NCI-H1092 (cell line): Measurements from ENCODE around the gene MSX2.

ENCODE experiments used
- DNase-seq: peaks from one replicate; lab custom pipeline; 2025; lab: John Stamatoyannopoulos, UW

Gene MSX2

DNA sequence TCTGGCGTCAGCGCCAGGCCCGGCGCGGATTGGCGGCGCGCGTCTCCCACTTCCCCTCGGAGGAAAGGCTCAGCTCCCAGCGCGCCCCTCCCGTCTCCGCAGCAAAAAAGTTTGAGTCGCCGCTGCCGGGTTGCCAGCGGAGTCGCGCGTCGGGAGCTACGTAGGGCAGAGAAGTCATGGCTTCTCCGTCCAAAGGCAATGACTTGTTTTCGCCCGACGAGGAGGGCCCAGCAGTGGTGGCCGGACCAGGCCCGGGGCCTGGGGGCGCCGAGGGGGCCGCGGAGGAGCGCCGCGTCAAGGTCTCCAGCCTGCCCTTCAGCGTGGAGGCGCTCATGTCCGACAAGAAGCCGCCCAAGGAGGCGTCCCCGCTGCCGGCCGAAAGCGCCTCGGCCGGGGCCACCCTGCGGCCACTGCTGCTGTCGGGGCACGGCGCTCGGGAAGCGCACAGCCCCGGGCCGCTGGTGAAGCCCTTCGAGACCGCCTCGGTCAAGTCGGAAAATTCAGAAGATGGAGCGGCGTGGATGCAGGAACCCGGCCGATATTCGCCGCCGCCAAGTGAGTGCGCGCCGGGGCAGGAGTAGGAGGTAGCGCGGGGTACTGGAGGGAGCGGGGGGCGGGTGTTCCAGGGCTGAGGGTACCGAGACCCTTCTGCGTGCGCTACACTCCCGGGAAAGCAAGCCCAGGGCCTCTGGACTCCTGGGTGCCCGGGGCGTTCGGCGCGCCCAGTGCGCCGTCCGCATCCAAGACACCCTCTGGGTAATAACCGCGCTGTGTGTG lies at the start of gene MSX2:
MSX2 (plus strand) TSS at position 99 of the 777 bp plus-strand sequence; CDS start at position 177, 78 bp downstream.
- DNase-seq: no peak

DNA sequence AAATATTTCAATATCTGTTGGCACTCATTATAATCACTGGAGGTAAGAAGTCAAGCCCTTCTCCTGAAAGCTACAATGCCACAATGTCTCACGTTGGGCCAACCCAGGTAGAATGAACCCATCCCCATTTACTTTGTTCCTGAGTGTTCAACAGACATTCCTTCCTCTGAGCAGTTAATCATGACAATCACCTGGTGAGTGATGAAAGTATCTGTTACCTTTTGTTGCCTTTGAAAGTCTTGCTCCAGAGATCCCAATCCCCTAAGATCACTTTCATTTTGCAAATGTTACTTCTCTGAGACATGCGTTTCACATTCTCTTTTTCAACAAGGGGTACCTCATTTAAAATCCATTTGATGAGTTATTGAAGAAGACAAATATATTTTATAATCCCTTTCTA lies 49.3 kb upstream of the MSX2 start:
- no peak for DNase-seq

DNA sequence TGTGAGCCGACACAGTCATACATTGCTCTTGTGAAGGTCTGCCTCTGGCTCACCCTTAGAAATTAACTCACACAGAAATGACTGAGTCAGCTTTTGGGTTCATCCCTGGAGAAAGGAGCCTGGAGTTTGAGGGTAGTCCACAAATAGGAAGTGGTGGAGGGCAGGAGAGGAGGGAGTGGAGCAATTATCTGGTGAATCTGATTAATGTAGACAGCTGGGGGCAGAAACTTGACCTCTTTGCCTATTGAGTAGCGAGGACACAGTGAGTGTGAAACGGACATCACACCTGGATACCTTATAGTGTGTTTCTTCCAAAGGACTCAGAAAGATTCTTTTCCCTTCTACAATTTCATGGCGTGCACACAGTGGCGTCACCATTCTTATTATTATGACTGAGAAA lies 48.5 kb upstream of the MSX2 start:
- no peak for DNase-seq

DNA sequence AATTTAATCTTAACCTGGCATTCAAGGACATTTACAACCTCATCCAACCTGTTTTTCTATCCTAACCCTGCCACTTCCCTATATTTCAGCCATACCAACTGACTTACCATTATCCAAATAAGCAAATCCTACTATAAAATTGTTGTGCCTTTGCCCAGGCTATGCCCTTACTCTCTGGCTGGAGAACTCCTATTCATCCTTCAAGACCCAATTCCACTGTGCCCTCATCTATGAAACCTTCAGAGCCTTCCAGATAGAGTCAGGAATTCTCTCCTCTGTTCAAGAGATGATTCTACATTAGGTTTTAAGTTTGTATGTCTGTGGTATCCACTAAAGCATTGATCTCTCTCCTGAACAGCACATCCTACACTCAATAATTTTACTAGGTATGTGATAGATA lies 46.3 kb upstream of the MSX2 start:
- DNase-seq: no peak

DNA sequence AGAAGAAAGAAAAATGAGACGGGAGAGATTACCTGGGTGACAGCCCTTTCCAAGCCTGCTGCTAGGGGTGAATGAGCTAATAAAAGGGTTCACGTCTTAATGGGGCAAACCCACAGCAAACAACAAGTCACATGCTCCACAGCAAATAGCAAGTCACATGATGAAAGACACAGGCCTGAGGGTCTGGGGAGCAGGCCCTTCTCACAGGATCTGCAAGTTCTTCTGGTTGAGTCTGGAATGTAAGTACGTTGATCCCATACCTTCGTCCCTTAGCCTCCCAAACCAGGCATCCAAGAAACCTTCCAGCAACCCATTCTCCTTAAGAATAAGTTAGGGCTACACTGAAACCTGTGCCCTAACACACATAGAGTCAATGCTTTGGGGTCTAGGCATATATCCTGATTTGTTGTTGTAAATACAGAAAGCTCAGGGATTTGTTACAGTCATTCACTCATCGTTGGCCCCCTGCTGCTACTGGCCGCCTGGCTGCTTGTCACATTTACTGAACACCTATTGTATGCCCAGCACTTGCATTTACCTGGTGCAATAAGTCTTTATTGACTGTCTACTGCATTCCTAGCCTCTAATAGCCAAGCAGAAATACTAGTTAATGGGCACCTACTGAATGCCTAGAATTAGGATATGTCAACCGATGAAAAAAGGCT lies 43.3 kb upstream of the MSX2 start:
- no peak for DNase-seq

DNA sequence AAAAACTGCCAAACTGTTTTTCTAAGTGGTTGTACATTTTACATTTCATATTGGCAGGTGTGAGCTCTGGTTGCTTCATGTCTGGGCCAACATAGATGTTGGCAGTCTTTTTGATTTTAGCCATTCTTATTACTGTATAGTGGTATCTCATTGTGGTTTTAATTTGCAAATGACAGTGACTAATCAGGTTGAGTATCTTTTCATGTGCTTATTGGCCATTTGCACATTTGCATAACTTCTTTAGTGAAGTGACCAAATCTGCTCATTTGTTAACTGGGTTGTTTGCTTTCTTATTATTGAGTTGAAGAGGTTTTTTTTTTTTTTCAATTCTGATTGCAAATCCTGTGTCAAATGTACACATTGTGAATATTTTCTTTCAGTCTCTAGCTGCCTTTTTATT lies 36.9 kb upstream of the MSX2 start:
- DNase-seq: no peak

DNA sequence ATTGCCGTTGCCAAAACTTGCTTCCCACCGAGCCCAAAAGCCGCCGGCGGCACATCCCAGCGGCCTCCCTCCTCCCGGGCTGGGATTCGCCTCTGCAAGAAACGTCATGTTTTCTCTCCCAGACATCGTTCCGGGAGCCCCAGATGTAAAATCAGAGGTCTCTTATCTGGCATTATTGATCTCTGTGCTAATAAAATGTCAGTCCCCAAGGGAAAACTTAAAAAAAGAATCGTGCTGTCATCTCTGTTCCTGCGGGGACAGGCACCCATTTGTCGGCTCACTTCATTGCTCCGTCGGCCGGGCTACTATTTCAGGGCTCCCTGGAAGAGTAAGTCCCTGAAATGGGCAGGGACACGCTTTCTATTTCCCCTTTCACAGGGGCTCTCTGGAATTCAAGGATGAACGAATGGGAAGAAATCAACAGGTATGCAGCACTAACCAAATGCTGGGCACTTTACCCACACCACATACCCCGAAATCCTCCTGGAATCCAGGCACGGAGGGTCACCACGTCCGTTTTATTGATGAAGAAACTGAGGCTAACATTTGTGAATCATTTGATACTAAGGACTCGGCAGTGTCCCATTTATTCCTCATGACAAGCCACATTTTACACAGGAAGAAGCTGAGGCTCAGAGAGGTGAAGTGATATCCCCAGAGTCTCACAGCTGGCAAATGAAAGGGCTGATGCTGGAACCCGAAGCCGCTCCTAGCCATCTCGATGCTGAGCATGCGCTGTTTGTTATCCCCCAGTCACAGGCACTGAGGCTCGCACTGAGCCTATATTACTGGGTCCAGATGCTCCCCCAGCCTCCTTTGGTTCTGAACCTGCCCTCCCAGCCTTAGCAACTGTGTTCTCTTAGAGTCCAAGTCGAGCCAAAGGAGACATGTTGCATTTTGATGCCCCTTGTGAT lies 35.7 kb upstream of the MSX2 start:
- DNase-seq: no peak

DNA sequence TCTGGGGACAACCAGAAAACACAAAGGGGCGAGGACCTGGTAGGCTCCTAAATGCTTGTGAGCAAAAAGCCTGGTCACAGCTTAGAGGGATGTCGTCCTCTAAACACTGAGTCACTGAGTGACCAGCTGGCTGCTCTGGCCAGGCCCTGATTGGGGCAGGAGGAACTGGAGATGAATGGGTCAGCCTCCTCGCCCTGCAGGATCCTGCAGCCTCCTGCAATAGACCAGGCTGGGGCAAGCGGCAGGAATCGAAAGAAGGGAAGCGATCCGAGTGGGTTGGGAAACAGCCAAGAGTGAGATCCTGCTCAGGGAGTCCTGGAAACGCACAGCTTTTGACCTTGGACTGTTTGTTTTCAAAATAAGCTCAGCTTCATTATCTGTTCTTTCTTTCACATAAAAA lies 34.1 kb upstream of the MSX2 start:
- no peak for DNase-seq

DNA sequence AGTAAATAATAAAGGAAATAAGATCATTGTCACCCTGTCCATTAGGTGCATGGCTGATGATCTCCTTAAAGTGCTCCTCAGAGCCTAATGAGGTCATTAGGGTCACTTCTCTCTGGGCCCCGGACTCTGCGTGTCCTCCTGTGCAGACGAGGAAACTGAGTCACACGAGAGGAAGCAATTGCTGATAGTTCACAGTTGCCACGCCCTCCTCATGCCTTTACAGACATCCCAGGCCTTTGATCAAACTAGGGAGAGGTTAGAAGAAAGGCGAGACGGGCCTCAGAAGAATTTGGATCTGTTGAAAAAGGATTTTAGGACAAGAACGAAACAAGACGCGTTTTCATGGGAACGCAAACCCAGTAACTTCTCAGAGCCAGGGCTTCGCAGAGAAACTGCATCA lies 32.0 kb upstream of the MSX2 start:
- no peak for DNase-seq

DNA sequence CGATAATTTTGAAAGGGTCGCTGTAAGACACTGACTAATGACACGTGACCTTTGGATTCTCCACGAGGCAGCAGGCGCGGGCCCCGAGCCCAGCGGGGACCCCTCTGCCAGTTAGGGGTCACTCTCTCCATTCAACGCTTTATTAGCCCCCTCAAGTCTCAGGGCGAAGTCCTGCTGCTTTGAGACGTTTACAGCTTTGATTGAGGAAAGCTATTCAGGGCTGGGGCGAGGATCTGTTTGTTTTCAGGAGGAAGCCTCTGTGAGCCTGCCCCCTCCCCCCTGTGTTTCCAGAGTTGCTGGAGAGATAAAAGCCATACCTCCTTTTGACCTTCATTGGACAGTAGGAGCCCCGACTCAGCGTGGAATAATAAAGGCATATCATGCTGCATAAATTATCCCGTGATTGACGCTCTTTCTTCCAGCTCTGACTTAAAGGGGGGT lies 31.4 kb upstream of the MSX2 start:
- no peak for DNase-seq

DNA sequence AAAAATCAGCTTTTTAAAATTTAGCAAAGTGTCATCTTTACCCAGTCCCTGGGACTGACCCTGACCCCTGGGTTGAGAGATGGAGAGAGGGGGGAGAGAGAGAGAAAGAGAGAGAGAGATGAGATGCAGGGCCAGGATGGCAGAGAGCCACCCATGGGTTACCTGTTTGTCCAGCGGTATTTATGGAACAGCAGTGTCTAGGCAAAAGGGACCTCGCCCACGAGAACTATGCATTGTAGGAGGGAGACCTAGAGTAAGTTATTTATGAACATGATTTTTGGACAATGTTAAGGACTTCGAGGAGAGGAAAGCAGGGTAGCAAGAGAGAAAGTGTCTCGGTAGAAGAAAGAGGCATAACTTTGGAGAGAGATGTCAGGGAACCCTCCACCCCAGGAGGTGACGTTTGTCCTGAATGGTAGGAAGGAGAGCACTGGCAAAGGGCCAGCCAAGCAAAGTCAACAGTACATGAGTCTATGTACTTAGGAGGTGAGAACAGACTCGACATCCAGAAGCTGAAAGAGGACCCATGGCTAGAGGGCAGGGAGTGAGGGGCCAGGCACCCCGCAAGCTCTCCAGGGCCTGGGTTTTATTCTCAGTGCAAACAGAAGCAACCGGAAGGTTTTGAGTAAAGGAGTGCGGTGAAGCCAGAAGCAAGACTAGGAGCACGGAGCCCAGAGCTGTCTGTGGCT lies 30.5 kb upstream of the MSX2 start:
- DNase-seq: no peak

DNA sequence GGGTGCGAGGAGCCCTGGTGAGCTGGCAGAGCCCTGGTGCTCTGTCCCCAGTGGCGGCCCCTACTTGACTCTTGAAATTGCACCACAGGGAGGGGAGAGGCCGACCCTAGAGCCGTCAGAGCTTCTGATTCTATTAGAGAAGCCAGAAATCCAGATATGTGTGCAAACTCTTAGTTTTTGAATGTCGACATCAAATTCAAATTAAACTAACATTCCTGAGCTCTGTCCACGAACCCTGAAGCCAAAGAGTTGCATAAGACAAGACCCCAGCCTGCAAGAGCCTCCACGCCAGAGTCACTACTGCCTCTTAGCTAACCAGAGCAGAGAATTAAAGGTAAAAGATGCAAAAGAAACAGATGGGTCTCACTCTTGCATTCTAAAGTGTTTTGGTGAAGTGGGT lies 29.8 kb upstream of the MSX2 start:
- no peak for DNase-seq

DNA sequence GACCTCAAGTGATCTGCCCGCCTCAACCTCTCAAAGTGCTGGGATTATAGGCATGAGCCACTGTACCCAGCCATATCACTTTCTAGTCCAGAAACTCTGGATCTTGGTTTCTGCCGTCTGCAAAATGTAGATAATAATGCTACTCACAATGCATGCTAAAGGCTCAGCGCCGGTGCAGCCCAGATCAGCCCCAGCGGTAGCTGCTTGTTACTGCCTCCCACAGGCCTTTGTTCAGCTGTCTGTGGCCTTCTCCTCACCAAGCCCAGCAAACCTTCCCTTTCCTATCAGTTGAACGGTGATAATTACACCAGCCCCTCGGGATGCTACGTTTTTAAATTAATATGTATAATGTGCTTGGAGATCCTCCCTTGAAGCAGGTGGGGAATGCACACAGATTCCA lies 26.2 kb upstream of the MSX2 start:
- DNase-seq: no peak

DNA sequence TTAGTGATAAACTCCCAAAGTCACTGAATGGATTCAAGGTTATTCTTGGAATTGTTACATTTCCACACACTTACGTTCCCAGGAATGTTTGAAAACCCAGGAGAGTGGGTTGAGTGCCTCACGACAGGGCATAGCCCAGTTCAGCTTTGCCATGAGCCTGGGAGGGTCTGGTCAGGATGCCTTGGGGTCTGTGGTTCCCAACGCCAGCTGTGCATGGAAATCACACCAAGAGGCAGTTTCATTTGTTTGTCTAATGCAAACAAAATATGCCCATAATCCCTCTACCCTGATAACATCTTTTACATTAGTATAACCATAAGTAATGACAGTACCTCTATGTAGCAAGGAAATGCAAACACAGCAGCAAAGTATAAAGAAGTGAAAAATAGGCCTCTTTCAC lies 25.3 kb upstream of the MSX2 start:
- no peak for DNase-seq

DNA sequence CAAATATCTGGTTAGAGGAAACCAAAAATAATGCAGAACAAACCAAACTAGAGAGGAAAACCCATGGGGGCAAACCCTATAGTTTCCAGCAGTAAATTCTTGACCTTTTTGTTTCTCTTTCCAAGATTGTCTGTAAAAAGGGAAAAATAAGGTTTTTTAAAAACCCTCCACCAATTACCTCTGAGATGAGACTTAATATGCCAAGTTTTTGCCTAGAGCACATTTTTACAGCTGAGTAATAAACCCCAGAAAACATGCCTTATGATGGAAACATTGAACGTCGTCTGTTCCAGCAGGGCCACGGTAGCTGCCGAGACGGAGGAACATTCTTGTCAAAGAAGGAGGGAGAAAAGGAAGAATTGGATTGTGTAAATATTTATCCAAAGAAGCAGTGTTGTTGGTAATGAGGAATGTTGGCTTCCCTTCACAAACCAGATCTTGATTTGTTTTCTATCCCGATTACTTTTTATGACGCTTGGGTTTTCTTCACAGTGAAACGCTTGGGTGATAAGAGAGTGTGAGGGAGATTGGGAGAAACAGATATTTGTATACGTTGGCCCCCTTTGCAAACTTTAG lies 17.3 kb upstream of the MSX2 start:
- no peak for DNase-seq

DNA sequence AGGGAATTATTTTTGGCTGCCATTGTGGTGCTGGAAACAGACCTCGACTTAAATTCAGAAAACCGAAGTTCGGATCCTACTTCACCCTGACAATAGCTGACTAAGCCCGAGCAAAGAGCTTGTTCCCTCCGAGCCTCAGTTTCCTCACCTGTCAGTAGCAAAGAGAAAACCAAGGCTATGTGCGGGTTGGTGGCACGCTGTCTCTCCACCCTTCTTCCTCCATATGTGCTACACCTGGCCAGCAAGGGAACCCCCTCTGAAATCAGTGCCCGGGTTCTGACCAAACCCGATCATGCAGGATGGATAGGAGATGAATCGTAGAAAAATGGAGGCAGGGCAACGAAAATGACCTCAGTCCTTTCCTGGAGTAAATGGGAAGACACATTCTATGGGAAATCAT lies 16.7 kb upstream of the MSX2 start:
- no peak for DNase-seq

DNA sequence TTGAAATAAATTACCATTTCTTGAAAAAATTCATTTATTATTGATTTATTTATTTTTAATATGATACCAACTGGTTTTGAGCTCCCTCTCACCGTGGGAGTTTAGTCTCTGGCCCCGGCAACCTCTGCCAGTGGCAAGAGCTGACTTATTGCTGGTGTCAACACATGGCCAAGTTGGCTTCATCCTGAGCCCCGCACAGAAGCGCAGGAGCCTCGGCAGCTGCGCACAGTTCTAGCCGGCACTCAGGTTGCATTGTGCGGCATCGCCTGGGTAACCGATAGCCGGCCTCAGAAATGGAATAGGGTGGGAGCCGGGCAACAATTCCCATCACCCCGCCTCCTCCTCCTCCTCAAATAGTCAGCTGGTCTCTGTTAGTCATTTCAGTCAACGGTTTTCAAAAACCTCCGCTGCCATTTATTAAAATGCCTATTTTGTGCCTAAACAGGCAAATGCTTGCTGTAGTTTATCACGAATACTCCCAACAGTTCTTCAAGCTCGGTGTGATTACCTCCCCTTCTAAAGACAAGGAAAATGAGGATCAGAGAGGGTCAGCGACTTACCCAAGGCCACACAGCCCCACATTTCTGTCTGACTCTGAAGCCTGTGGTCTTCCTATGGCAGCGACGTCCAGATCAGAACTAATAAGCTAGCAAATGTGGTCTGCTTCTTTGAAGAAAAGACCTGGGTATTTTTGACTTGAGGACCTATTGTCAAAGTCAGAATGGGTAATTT lies 15.7 kb upstream of the MSX2 start:
- no peak for DNase-seq

DNA sequence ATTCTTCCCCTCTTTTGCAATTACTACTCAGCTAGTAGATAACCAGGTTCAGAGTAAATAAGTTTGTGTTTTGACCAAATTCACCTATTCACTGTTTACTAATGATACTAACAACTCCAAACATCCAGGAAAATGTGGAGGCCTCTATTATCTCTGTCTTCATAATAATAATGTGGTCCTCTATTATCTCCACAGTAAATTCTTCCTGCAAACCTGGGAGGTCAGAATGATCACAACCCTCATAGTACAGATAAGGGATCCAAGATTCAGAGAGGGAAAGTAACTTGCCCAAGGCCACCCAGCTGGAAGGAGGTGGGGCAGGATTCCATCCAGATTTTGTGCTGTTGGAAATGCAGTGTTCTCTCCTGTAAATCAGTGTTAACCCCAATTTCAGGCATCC lies 9.6 kb upstream of the MSX2 start:
- no peak for DNase-seq

DNA sequence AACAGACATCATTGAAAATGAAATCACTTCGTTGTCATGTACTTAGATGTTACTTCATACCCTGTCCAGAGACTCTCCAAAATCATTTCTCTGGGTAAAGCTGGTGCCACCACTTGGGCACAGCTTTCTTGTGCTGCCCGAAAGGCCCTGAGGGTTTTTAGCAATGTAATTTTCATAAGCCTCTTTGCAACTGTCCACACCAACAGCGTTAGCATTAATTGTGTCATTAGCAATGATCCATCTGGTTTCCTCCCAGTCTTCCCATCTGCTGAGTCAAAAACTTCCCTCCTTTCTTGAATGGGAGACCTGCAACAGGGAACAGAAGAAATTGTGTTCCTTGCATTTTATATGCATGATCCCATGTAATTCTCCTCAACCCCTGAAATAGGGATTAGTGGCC lies 8.6 kb upstream of the MSX2 start:
- no peak for DNase-seq

DNA sequence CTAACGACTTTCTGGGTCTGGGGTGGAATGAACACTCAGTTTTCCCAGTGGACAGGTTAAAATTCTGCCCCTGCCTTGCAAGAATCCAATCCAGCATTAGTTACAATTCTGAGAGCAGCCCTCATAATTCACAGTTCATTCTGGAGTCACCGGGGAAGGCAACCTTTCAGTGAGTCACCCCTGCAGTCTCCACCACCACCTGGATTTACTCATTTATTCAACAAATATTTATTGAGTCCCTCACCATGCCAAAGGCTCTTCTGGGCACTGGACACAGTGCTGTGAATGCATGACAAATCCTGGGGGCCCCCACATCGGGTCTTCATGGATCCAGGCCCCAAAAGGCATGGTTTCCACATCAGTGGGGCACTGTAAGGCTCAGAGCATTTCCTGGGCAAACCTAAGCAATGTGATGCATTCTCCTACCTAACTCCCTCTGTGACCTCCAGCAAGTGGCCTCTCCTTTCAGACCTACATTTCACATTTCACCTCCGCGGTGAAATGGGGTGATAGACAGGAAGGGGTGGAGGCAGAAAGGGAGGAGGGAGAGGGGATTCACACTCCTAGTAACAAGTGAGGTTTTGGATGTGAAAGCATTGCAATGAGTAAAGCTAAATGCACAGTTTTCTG lies 6.4 kb upstream of the MSX2 start:
- no peak for DNase-seq
